Measurements from ENCODE around the gene HLA-F. TPM values are rescaled to one million over a fixed set of nuclear protein-coding genes. Genes with fewer than 3 reads are reported as not detected.

Gene HLA-F
- total and polyA plus RNA-seq, 12 donors: 24.0 to 191 (median 31.9) TPM

DNA sequence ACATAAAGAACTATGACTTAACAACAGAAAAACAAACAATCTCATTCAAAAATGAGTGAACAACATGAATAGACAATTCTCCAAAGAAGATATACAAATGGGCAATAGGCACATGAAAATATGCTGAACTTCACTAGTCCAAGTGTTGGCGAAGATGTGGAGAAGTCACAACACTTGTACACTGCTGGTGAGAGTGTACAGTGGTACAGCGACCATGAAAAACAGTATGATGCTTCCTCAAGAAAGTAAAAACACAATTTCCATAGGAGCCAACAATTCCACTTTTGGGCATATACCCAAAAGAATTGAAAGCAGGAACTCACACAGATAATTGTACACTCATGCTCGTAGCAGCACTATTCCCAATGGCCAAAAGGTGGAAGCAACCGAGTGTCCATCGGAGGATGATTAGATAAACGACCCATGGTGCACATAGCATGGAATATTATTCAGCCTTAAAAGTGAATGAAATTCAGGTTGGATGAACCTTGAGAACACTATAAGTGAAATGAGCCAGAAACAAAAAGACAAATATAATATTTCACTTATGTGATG, 6.6 kb downstream of the HLA-F start:
- Histone ChIP-seq H3K4me3 (no peak overlapping the region), H3K9me3 (no peaks in the 10 kb centered on the region), H3K27me3 (no peaks in the 10 kb centered on the region), H3K27ac (no peak overlapping the region), H3K4me1 (peaks cover 0 to 26% (median 14%) of the 10 kb centered on the region in 9 donors), H3K36me3 (peaks cover 0 to 41% (median 12%) of the 10 kb centered on the region in 9 donors)
- WGBS, 2 donors: 77 to 78% methylated on average over 6 of the region's 6 CpGs
- ATAC-seq: no peak
- intact Hi-C loops (cut with DNase I): loop anchor here in 2 of 10 donors (10.0 kb wide), 1 partner anchor 105 kb away; no protein-coding TSS in a partner anchor
- TF ChIP-seq, protein P1, sequence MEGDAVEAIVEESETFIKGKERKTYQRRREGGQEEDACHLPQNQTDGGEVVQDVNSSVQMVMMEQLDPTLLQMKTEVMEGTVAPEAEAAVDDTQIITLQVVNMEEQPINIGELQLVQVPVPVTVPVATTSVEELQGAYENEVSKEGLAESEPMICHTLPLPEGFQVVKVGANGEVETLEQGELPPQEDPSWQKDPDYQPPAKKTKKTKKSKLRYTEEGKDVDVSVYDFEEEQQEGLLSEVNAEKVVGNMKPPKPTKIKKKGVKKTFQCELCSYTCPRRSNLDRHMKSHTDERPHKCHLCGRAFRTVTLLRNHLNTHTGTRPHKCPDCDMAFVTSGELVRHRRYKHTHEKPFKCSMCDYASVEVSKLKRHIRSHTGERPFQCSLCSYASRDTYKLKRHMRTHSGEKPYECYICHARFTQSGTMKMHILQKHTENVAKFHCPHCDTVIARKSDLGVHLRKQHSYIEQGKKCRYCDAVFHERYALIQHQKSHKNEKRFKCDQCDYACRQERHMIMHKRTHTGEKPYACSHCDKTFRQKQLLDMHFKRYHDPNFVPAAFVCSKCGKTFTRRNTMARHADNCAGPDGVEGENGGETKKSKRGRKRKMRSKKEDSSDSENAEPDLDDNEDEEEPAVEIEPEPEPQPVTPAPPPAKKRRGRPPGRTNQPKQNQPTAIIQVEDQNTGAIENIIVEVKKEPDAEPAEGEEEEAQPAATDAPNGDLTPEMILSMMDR (IDR thresholded peaks at IDR 0.05): no peak
- DNase-seq: no peak

DNA sequence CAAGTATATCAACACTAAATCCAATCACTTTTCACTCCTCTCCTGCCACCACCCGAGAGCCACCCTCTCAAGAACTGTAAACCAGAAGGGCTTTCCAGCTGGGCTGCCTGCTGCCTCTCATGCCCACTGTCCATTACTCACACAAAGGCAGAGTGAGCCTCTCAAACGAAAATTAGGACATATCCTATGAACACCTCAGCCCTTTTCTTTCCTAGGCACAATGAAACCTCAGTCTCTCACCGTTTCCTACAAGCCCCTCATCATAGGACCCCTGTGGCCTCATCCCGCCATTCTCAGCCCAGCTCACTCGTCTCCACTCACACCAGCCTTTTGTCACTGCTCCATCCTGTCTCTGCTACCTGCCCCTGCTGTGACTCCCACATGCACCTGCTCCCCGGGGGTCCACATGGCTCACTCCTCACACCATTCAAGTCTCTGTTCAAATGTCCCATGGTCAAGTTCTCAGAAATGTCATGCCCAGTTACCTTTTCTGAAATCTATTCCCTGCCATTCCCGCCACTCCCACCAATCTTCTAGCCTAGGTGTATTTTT, 7.4 kb downstream of the HLA-F start:
- Histone ChIP-seq H3K36me3 (peaks cover 0 to 33% (median 7%) of the 10 kb centered on the region in 9 donors), H3K9me3 (peaks cover 0 to 3% (median 0%) of the 10 kb centered on the region in 11 donors), H3K4me3 (no peak overlapping the region), H3K27ac (no peak overlapping the region), H3K4me1 (peaks cover 0 to 18% (median 8%) of the 10 kb centered on the region in 9 donors), H3K27me3 (no peaks in the 10 kb centered on the region)
- intact Hi-C loops (cut with DNase I): loop anchor here in 2 of 10 donors (10.0 kb wide), 1 partner anchor 104 kb away; no protein-coding TSS in a partner anchor
- TF ChIP-seq, protein P1 (IDR thresholded peaks at IDR 0.05): no peak
- DNase-seq (no peak), ATAC-seq (no peak)
- WGBS, 2 donors: 57% methylated on average over 7 of the region's 7 CpGs

DNA sequence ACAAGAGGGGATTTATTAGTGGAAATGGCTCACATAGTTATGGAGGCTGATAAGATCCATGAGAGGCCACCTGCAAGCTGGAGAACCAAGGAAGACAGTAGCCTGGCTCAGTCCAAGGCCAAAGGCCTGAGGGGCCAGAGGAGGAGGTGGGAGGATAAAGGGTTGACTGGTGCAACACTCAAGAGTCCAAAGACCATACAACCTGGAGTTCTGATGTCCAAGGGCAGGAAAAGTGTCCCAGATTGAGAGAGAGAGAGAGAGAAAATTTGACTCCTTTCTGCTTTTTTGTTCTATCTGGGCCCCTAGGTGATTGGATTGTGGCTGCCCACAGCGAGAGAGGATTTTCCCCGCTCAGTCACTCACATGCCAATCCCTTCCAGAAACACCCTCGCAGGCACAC, 8.0 kb downstream of the HLA-F start:
- Histone ChIP-seq H3K9me3 (peaks cover 0 to 7% (median 0%) of the 10 kb centered on the region in 11 donors), H3K4me1 (peaks cover 0 to 14% (median 1%) of the 10 kb centered on the region in 9 donors), H3K27ac (no peak overlapping the region), H3K27me3 (no peaks in the 10 kb centered on the region), H3K4me3 (no peak overlapping the region), H3K36me3 (peaks cover 0 to 27% (median under 1%) of the 10 kb centered on the region in 9 donors)
- DNase-seq (no peak), ATAC-seq (no peak)
- TF ChIP-seq, protein P1 (IDR thresholded peaks at IDR 0.05): no peak
- WGBS, 2 donors: 64 to 86% methylated on average over 3 of the region's 3 CpGs
- intact Hi-C loops (cut with DNase I): loop anchor here in 2 of 10 donors (10.0 kb wide), 1 partner anchor 104 kb away; no protein-coding TSS in a partner anchor

DNA sequence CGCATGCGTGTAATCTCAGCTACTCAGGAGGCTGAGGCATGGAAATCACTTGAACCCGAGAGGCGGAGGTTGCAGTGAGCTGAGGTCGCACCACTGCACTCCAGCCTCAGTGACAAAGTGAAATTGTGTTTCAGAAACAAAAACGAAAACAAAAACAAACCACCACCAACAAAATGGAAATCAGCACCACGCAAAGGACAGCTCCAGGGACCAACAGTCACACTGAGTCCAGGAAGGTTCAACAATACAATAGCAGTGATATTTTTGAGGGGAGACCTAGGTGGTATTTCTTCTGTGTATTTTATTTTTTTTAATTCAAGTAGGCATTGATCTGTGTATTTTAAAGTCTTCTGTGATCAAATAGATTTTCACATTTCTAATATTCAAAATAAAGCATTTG, 9.8 kb downstream of the HLA-F start:
- Histone ChIP-seq H3K27ac (no peak overlapping the region), H3K9me3 (peaks cover 0 to 7% (median 0%) of the 10 kb centered on the region in 11 donors), H3K4me1 (peaks cover 0 to 21% (median 10%) of the 10 kb centered on the region in 9 donors), H3K4me3 (no peak overlapping the region), H3K36me3 (peaks cover 0 to 15% (median 0%) of the 10 kb centered on the region in 9 donors), H3K27me3 (no peaks in the 10 kb centered on the region)
- TF ChIP-seq, protein P1 (IDR thresholded peaks at IDR 0.05): no peak
- ATAC-seq (no peak), DNase-seq (no peak)
- intact Hi-C loops (cut with DNase I): loop anchor here in 2 of 10 donors (10.0 kb wide), 1 partner anchor 102 kb away; no protein-coding TSS in a partner anchor
- 64 to 83% methylated on average over 7 of the region's 7 CpGs for WGBS, 2 donors
